ENCODE measurements around the gene ZNF423.

DNA sequence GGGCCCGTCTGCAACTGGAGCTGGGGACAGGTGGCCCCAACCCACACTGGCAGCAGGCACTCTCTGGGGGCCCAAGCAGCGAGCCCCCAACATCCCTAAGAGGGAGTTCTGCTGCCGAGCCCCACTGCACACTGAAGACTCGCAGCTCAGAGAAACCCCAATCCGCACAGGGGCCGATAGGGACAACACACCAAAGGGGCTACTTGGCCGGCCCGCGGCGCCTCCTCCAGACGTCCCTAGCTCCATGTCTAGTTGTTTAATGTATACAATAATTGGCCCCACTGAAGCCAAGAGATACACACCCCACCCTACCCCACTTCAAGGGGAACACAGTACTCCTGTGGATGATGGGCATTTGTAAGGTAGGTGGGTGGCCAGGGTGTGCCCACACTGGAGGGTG is 62.7 kb downstream of the ZNF423 start:
- TF ChIP-seq POLR2A (IDR thresholded peaks at IDR 0.05) = no peak
- TF ChIP-seq, protein P1, sequence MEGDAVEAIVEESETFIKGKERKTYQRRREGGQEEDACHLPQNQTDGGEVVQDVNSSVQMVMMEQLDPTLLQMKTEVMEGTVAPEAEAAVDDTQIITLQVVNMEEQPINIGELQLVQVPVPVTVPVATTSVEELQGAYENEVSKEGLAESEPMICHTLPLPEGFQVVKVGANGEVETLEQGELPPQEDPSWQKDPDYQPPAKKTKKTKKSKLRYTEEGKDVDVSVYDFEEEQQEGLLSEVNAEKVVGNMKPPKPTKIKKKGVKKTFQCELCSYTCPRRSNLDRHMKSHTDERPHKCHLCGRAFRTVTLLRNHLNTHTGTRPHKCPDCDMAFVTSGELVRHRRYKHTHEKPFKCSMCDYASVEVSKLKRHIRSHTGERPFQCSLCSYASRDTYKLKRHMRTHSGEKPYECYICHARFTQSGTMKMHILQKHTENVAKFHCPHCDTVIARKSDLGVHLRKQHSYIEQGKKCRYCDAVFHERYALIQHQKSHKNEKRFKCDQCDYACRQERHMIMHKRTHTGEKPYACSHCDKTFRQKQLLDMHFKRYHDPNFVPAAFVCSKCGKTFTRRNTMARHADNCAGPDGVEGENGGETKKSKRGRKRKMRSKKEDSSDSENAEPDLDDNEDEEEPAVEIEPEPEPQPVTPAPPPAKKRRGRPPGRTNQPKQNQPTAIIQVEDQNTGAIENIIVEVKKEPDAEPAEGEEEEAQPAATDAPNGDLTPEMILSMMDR (IDR thresholded peaks at IDR 0.05) = no peak
